ENCODE measurements around the gene TPSD1. TPM values are rescaled to one million over a fixed set of nuclear protein-coding genes. Genes with fewer than 3 reads are reported as not detected.

TPSD1 gene
- total and polyA plus RNA-seq, 9 of the 15 experiments (the other 6 are each of a cell fraction or from before 2014, with no cell fraction given) = not detected

GRCh38 chr16:1209081-1209480 is 46.8 kb upstream of the TPSD1 start:
- Histone ChIP-seq H4K20me1 (replicated peaks; ENCODE audit: control insufficient read depth, insufficient read depth, low read length) (no peaks in the 10 kb centered on the region; the same call in 1 of the 2 replicates), H3K4me1 (replicated peaks in 1 of 2; ENCODE audit: control insufficient read depth in 2 of 2, insufficient read depth in 2 of 2, low read length in 2 of 2) (peaks cover 0 to 55% of the 10 kb centered on the region in 2 experiments; a peak in 2 of 5 replicates), H3K27ac (ENCODE audit: extremely low read depth, low read depth, low read length) (no peak overlapping the region), H2AFZ (ENCODE audit: low read depth, low read length) (no peak overlapping the region), H3K27me3 (ENCODE audit: control insufficient read depth in 2 of 2, insufficient read depth in 2 of 2, low read length in 2 of 2) (peaks cover 34 to 87% of the 10 kb centered on the region in 2 experiments; a peak in 4 of 5 replicates), H3K9me1 (ENCODE audit: control insufficient read depth, insufficient read depth, low read length) (no peaks in the 10 kb centered on the region), H3K9ac (ENCODE audit: insufficient read depth in 1 of 2, low read depth in 2 of 2, low read length in 2 of 2) (no peak overlapping the region), H3K9me3 (replicated peaks; ENCODE audit: control insufficient read depth, insufficient read depth, low read depth, low read length) (no peaks in the 10 kb centered on the region), H3K4me3 (no peak overlapping the region), H3K4me2 (ENCODE audit: insufficient read depth, low read length) (no peak overlapping the region), H3K79me2 (ENCODE audit: control insufficient read depth, insufficient read depth, low read length) (no peaks in the 10 kb centered on the region), H3K36me3 (ENCODE audit: control insufficient read depth, insufficient read depth, low read length) (no peaks in the 10 kb centered on the region)
- BruUV-seq (replicated peaks) = no TSS peak
- 37% methylated on average over 20 of the region's 43 CpGs for WGBS (ENCODE audit: insufficient coverage, low coverage, missing lambda C conversion rate)
- ATAC-seq = no peak
- ChIA-PET CTCF (ENCODE audit: low intra/inter-chr PET ratio) (no interaction called here), POLR2A (interaction anchor here (1.0 kb wide), 1 partner anchor 9 kb away, joined by 3 read pairs; no protein-coding TSS in a partner anchor)
- FAIRE-seq = no peak
- no peak for DNase-seq (ENCODE audit: extremely low read depth in 1 of 4, low spot score in 3 of 4)
- in situ Hi-C loops (cut with MboI) = no loop called here
- intact Hi-C loops (cut with micrococcal nuclease) = no loop called here
- TF ChIP-seq EP300 (IDR thresholded peaks at IDR 0.05; ENCODE audit: low read length) (no peak), ZNF444 (CRISPR knock-in tag; IDR thresholded peaks at IDR 0.05) (no peak), ARID3A (IDR thresholded peaks at IDR 0.05; ENCODE audit: borderline replicate concordance, low read depth, low read length) (no peak), ZNF165 (CRISPR knock-in tag; IDR thresholded peaks at IDR 0.05; ENCODE audit: borderline replicate concordance) (no peak), ZNF586 (CRISPR knock-in tag; conservative IDR thresholded peaks at IDR 0.05) (no peak), ILK (tag; IDR thresholded peaks at IDR 0.05; ENCODE audit: borderline replicate concordance, low read depth) (no peak), ZNF212 (CRISPR knock-in tag; IDR thresholded peaks at IDR 0.05) (no peak)
